ENCODE results near the gene RBM33. TPM values are rescaled to one million over a fixed set of nuclear protein-coding genes. Genes with fewer than 3 reads are reported as not detected.
A peak's percentile ranks its signal among the peaks of the same experiment; 100 is the strongest.

RBM33 gene
- total RNA-seq, 1 donor from 2014 or later, result 62.8 TPM

DNA sequence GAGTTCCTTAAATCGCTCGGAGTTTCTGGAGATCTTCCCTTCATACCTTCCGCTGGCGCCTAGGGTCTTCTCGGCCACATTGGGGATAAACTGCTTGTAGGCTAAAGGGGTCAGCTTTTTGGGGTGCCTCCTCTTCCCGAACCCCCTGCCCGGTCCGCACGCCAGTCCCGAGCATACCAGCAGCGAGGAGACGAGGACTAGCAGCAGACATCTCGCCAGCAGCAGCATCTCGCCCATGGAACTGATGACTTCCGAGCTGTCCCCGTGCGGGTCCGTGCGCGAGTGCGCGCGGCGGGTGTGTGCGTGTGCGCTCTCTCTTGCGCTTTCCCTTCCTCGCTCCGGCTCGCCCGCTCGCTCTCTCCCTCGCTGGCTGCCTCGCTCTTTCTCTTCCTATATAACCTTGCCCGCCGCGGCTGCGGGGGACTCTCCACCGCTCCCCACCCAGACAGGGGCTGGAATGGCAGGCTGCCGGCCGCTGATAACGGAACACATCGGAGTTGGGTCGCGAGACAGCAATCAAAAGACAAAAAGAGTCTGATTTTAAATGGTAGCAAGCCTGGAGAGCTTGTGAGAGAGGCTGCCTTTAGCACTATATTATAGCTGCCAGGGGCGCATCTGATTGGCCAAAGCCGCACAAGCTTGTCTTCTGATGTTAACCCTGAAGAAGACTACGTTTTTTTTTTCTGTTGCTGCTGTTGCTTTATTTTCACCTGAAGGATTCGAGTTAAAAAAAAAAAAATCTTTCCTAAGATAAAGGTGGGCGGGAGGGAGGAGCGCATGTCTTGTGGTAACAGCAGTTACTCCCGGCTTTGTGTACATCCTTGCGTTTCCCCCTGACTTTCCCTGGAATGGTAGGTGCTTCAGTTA lies 167.7 kb downstream of the RBM33 start, which contains the start of gene SHH:
SHH (minus strand) TSS at position 569 of the 867 bp plus-strand sequence; CDS start at position 228, 341 bp downstream.
- no peak for ATAC-seq
- Histone ChIP-seq H3K36me3 (no peaks in the 10 kb centered on the region), H3K4me3 (peak within 1 kb of the TSS; percentile 29), H3K27ac (no peak within 1 kb of the TSS), H3K27me3 (peaks cover 76% of the 10 kb centered on the region), H3K9me3 (no peaks in the 10 kb centered on the region), H3K4me1 (peaks cover 27% of the 10 kb centered on the region)
- no peak for DNase-seq
- intact Hi-C loops (cut with DNase I), result loop anchor here (10.0 kb wide), 1 partner anchor 663 kb away; no protein-coding TSS in a partner anchor
- TF ChIP-seq, protein P1, sequence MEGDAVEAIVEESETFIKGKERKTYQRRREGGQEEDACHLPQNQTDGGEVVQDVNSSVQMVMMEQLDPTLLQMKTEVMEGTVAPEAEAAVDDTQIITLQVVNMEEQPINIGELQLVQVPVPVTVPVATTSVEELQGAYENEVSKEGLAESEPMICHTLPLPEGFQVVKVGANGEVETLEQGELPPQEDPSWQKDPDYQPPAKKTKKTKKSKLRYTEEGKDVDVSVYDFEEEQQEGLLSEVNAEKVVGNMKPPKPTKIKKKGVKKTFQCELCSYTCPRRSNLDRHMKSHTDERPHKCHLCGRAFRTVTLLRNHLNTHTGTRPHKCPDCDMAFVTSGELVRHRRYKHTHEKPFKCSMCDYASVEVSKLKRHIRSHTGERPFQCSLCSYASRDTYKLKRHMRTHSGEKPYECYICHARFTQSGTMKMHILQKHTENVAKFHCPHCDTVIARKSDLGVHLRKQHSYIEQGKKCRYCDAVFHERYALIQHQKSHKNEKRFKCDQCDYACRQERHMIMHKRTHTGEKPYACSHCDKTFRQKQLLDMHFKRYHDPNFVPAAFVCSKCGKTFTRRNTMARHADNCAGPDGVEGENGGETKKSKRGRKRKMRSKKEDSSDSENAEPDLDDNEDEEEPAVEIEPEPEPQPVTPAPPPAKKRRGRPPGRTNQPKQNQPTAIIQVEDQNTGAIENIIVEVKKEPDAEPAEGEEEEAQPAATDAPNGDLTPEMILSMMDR (IDR thresholded peaks at IDR 0.05), result no peak

DNA sequence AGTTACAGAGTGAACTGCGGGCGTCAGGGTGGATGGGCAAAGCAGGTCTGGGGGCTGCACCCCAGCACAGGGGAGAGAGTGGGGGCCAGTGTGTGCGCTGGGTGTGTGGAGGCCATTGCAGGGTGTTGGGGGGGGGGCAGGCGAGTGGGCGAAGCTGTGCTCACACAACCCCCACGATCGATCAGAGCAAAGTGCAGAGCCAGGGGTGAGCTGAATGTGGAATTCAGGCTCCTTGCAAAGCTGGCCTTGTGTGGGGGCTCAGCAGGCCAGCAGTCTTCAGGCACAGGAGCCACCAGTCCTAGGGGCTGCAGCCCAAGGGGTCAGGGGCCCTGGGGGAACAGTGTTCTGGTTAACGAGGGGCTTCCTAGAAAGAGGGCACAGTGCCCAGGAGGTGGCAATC lies 168.7 kb downstream of the RBM33 start:
- DNase-seq, result no peak
- H3K4me1 ChIP-seq, result peaks cover 21% of the 10 kb centered on the region

DNA sequence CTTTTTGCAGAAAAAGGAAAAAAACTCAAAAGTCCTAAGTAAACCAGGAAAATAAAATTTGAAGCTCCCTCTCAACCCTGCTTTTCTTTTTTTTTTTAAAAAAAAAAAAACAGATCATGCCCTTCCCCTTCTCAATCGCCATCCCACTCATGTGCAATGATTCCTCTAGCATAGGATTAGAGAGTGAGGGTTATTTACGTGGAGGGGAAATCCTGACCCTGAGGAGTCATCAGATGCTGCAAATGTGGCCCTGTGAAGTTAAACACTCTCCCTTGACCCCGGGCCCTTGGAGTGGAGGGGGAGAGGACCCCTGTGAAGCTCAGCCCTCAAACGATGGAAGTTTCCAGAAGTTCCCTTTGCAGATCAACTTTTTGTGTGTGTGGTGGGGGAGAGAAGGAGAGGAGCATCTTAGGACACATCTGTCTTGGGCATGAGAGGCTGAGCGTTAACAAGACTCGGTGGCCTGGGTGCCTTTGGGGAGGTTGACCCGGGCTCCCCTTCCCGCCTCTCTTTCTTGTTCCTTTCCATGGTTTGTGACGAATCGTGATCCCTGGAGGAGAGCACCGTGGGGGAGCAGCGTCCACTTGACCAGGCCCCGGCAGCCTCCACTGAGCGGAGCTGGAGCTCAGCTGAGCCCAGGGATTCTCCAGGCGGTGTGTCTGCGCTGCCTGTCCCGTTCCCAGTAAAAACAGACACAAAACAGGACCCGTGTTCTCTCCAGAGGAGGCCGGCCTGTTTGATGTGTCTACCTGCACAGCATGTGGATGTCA lies 169.3 kb downstream of the RBM33 start:
- ATAC-seq (no peak), DNase-seq (no peak)
- intact Hi-C loops (cut with DNase I), result loop anchor here (10.0 kb wide), 1 partner anchor 661 kb away; no protein-coding TSS in a partner anchor
- H3K4me3 ChIP-seq, result no peak overlapping the region
- H3K27me3 ChIP-seq, result peaks cover 60% of the 10 kb centered on the region
- peaks cover 18% of the 10 kb centered on the region for H3K4me1 ChIP-seq
- H3K9me3 ChIP-seq, result no peaks in the 10 kb centered on the region
- TF ChIP-seq, protein P1 (IDR thresholded peaks at IDR 0.05), result no peak
- H3K36me3 ChIP-seq, result no peaks in the 10 kb centered on the region
- H3K27ac ChIP-seq, result no peak overlapping the region

More for the DNA sequence above, 168.7 kb downstream of the RBM33 start:
- Histone ChIP-seq H3K27me3 (peaks cover 66% of the 10 kb centered on the region), H3K9me3 (no peaks in the 10 kb centered on the region), H3K27ac (no peak overlapping the region), H3K4me3 (no peak overlapping the region), H3K36me3 (no peaks in the 10 kb centered on the region)
- no peak for ATAC-seq
- intact Hi-C loops (cut with DNase I), result loop anchor here (10.0 kb wide), 1 partner anchor 662 kb away; no protein-coding TSS in a partner anchor
- TF ChIP-seq, protein P1 (IDR thresholded peaks at IDR 0.05), result no peak

DNA sequence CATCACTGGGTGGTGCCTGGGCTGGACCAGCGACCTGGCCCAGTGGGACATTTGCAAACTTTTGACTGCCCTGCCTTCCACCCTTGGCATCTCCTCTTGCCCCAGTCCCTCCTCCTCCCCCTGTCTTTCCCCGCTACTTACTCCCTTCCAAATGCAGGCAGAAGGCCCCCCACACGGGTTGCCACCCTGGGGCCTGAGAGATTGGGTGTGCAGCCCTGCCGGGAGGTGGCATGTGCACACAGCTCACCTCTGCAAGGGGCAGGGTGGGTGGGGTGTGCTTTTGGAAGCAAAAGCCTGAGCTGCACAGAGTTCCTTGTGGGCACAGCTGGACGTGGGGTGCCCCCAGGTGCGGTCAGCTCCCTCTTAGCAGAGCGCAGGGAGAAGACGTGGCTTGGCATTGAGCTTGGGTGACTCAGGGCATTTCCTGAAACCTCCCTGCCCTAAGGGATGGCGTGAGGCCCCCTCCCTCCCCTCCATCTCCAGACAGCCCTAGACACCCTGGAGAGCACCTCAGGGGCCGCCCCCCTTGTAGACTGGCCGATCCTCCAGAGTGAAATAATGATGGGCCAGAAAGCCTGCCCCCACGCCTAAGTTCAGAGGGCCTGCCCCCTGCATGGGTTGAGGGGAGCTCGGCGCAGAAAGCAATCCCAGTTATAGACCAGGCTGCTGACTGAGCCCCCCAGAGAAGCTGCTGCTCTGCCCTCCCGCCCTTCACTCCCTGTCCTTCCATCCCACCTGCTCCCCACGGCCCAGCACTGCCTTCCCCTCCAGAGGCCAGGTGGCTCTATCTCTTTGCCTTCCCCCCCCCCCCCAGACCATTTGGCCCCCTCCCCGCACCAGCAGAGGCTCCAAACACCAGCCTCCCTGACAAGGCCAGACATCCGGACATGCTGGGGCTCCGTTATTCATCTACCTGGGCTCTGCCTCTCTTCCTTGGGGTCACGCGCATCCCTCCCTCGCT lies 170.1 kb downstream of the RBM33 start:
- Histone ChIP-seq H3K36me3 (no peaks in the 10 kb centered on the region), H3K27me3 (peaks cover 52% of the 10 kb centered on the region), H3K9me3 (no peaks in the 10 kb centered on the region), H3K4me3 (no peak overlapping the region), H3K4me1 (peaks cover 14% of the 10 kb centered on the region), H3K27ac (no peak overlapping the region)
- DNase-seq (no peak), ATAC-seq (no peak)
- TF ChIP-seq, protein P1 (IDR thresholded peaks at IDR 0.05), result no peak
- intact Hi-C loops (cut with DNase I), result loop anchor here (10.0 kb wide), 1 partner anchor 660 kb away; no protein-coding TSS in a partner anchor
